A549 (cell line): ENCODE data around the gene PRR22. TPM values are rescaled to one million over a fixed set of nuclear protein-coding genes. Genes with fewer than 3 reads are reported as not detected.

Experiments used
- ATAC-seq, 2 experiments: fragments of 200-7000 bp in 1 of 2; fragments of >200 bp in 1 of 2; cut with Nextera tagmentation in 1 of 2; cut with Tn5 transposase in 1 of 2; 3 replicates each; pipeline versions ENCODE4 v1.8.0 to v1.9.1; 2018 to 2020; ENCODE audit warnings: mild to moderate bottlenecking in 1 of 2, moderate library complexity in 1 of 2
- CTCF ChIA-PET: fragments of 300-600 bp; sonication (Branson Sonifier 250); formaldehyde crosslinking; extraction: SDS; loops from one replicate; lab custom pipeline; 2021; ENCODE audit warnings: antibody characterized with exemption, inconsistent platforms; lab: Yijun Ruan, JAX
- POLR2A ChIA-PET: fragments of 350-600 bp; formaldehyde crosslinking; extraction: SDS; loops from one replicate; lab custom pipeline; 2021; ENCODE audit warnings: antibody characterized with exemption, inconsistent platforms; lab: Yijun Ruan, JAX
- DNase-seq, 2 experiments: peaks; one replicate each; pipeline versions ENCODE4 v3.0.0 to v3.0.0-alpha.2; 2011 to 2016; ENCODE audit warnings: low read depth in 1 of 2, low spot score in 1 of 2
- FAIRE-seq: peaks from 2 replicates; lab custom pipeline; 2011; peaks lifted over from hg19 to GRCh38; lab: Jason Lieb, UNC
- H3K27ac ChIP-seq, 2 experiments: fragments of >200 bp; sonication (Bioruptor Twin); formaldehyde crosslinking; 3 replicates each; pipeline ENCODE4 v1.5.1; 2016 to 2017
- H3K4me1 ChIP-seq: fragments of >200 bp; sonication (Bioruptor Twin); formaldehyde crosslinking; 3 replicates; pipeline ENCODE4 v1.6.1; 2016
- H3K4me2 ChIP-seq: fragments of >200 bp; sonication (Bioruptor Twin); formaldehyde crosslinking; 3 replicates; pipeline ENCODE4 v1.6.1; 2016
- H3K4me3 ChIP-seq: fragments of >200 bp; sonication (Bioruptor Twin); formaldehyde crosslinking; 3 replicates; pipeline ENCODE4 v1.5.1; 2016
- H3K9me3 ChIP-seq: fragments of >200 bp; sonication (Bioruptor Twin); formaldehyde crosslinking; 3 replicates; pipeline ENCODE4 v1.6.1; 2016
- CHD2 ChIP-seq: fragments of 150-350 bp; IDR thresholded peaks from 2 replicates; pipeline ENCODE4 v1.6.1; 2014; ENCODE audit warnings: low read length; ENCODE audit not compliant: partially characterized antibody
- EHMT2 ChIP-seq: fragments of 200-600 bp; sonication (generic); IDR thresholded peaks from 2 replicates; pipeline ENCODE4 v1.6.1; 2016; ENCODE audit warnings: antibody characterized with exemption, low read depth, mild to moderate bottlenecking, moderate library complexity
- ELK1 ChIP-seq: fragments of 150-350 bp; IDR thresholded peaks from 2 replicates; pipeline ENCODE4 v1.6.1; 2014; ENCODE audit warnings: low read depth, mild to moderate bottlenecking, low read length
- ESRRA ChIP-seq: fragments of 150-350 bp; IDR thresholded peaks from 2 replicates; pipeline ENCODE4 v1.6.1; 2014; ENCODE audit warnings: mild to moderate bottlenecking, low read length, borderline replicate concordance
- FOXS1 ChIP-seq: fragments of 250-450 bp; sonication (Bioruptor Pico); IDR thresholded peaks from 2 replicates; pipeline ENCODE4 v1.5.0; 2020; ENCODE audit warnings: mild to moderate bottlenecking, moderate library complexity
- HEYL ChIP-seq: fragments of 250-450 bp; sonication (Bioruptor Pico); IDR thresholded peaks from 2 replicates; pipeline ENCODE4 v1.8.0; 2021; ENCODE audit warnings: mild to moderate bottlenecking, moderate library complexity
- HMGXB4 ChIP-seq: fragments of 250-450 bp; sonication (Bioruptor Pico); IDR thresholded peaks from 2 replicates; pipeline ENCODE4 v1.5.0; 2021; ENCODE audit warnings: mild to moderate bottlenecking, moderate library complexity, borderline replicate concordance
- PHF8 ChIP-seq: fragments of 200-600 bp; sonication (generic); IDR thresholded peaks from 2 replicates; pipeline ENCODE4 v1.6.1; 2016; ENCODE audit warnings: low read depth, mild to moderate bottlenecking, antibody characterized with exemption, moderate library complexity, borderline replicate concordance
- ZNF302 ChIP-seq: fragments of 250-450 bp; sonication (Bioruptor Pico); IDR thresholded peaks from 2 replicates; pipeline ENCODE4 v1.9.0; 2021; ENCODE audit warnings: inconsistent platforms, mild to moderate bottlenecking, moderate library complexity
- WGBS: methylation state at CpG from one replicate; pipeline ENCODE4 v1.1.6; 2017; ENCODE audit errors: missing lambda C conversion rate; 5-methylcytosine and 5-hydroxymethylcytosine counted together
- polyA plus RNA-seq, 4 experiments: library from polyadenylated mRNA; depleted of rRNA in 3 of 4; stranded (reverse); fragments of >200 nt; fragmentation: RNase III in 1 of 4; extraction: RNeasy Plus Mini Kit Qiagen cat#74134 plus additional on column Dnase treatment in 1 of 4; gene quantifications; 2 replicates in 3 of 4; 3 replicates in 1 of 4; pipeline ENCODE4 v1.2.3, GENCODE V29; 2011 to 2017

The PRR22 gene
- polyA plus RNA-seq, 2 of the 4 experiments (the other 2 are of a cell fraction) = 0.65 to 2.2 TPM

GRCh38 chr19:5827891-5828660 lies 43.5 kb upstream of the PRR22 start (continued):
- TF ChIP-seq CHD2 = peak; percentile 97

- FAIRE-seq (no peak), DNase-seq (no peak), ATAC-seq (no peak)
- Histone ChIP-seq H3K27ac (peak overlapping the region; percentile 91 to 98), H3K4me1 (peaks cover 20% of the 10 kb centered on the region), H3K9me3 (no peaks in the 10 kb centered on the region), H3K4me2 (peak overlapping the region; percentile 89), H3K4me3 (peak overlapping the region; percentile 64)
- TF ChIP-seq ELK1 = no peak
- TF ChIP-seq HEYL (CRISPR knock-in tag) = no peak
- no peak for TF ChIP-seq ZNF302 (CRISPR knock-in tag)
- TF ChIP-seq EHMT2 = no peak
- no peak for TF ChIP-seq ESRRA
- no peak for TF ChIP-seq HMGXB4 (CRISPR knock-in tag)
- ChIA-PET POLR2A (interaction anchor here (0.5 to 2.7 kb wide), 27 partner anchors 10 to 287 kb away, joined by 3 to 42 read pairs (median 4); partner anchors contain the start of genes DUS3L, FUT5, FUT6 and NDUFA11), CTCF (interaction anchor here (0.7 to 8.5 kb wide), 3 partner anchors 23 to 64 kb away, joined by 3 to 74 read pairs (median 4); partner anchors contain the start of gene NRTN)
- WGBS = 82% methylated on average over 8 of the region's 37 CpGs
These were observed 42.9 kb upstream of the PRR22 start for GRCh38 chr19:5827342-5827890.

- WGBS = 53% methylated on average over 4 of the region's 24 CpGs
- POLR2A ChIA-PET = interaction anchor here (1.3 to 2.7 kb wide), 2 partner anchors 19 to 77 kb away, joined by 7 to 42 read pairs; partner anchors contain the start of genes NDUFA11 and VMAC
- FAIRE-seq (no peak), DNase-seq (peak; percentile 65 to 70), ATAC-seq (peak; percentile 22 to 36; a peak in 3 of 6 replicates)
- H3K9me3 ChIP-seq = no peaks in the 10 kb centered on the region
- peak overlapping the region; percentile 91 to 98 for H3K27ac ChIP-seq
- H3K4me2 ChIP-seq = peak overlapping the region; percentile 89
- TF ChIP-seq PHF8 = no peak
- peak overlapping the region; percentile 64 for H3K4me3 ChIP-seq
- CTCF ChIA-PET = interaction anchor here (0.7 to 8.5 kb wide), 3 partner anchors 23 to 65 kb away, joined by 3 to 74 read pairs (median 4); partner anchors contain the start of gene NRTN
- peaks cover 26% of the 10 kb centered on the region for H3K4me1 ChIP-seq
These were observed 42.2 kb upstream of the PRR22 start for GRCh38 chr19:5826531-5827341.

- FAIRE-seq = no peak
- no peak for ATAC-seq
- CTCF ChIA-PET = interaction anchor here (1.6 to 8.5 kb wide), 3 partner anchors 21 to 68 kb away, joined by 4 to 74 read pairs (median 9); partner anchors contain the start of gene NRTN
These were observed 40.6 kb upstream of the PRR22 start for GRCh38 chr19:5825178-5825577.

More at GRCh38 chr19:5825178-5825577, 40.6 kb upstream of the PRR22 start:
- DNase-seq = no peak
- no peak for TF ChIP-seq FOXS1
- TF ChIP-seq CHD2 = no peak
- Histone ChIP-seq H3K4me3 (no peak overlapping the region), H3K27ac (no peak overlapping the region), H3K4me1 (peaks cover 26% of the 10 kb centered on the region), H3K9me3 (no peaks in the 10 kb centered on the region), H3K4me2 (no peak overlapping the region)
- POLR2A ChIA-PET = no interaction called here
- 93% methylated on average over 16 of the region's 21 CpGs for WGBS
